RPMI8226 (cell line): ENCODE measurements around the gene PCDHGC3.

Source experiments
- DNase-seq: peaks from one replicate; pipeline ENCODE4 v3.0.0-alpha.2; 2015

Gene PCDHGC3

GRCh38 chr5:141508798-141509611, 33.2 kb downstream of the PCDHGC3 start:
- DNase-seq, result no peak

DNA sequence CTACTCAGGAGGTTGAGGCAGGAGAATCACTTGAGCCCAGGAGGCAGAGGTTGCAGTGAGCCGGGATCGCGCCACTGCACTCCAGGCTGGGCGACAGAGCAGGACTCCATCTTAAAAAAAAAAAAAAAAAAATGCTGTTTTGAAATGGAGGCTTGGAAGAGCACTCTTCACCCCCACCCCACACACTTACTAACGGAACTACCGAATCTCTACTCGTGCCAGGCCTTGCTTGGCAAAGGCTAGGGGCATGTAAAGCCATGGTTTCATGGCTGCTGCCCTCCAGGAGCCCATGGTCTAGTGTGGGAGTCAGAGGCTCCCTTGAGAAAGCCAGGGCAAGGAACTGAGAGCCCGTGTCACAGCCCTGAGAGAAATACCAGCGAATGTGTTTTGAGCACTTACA, 34.4 kb downstream of the PCDHGC3 start:
- no peak for DNase-seq

DNA sequence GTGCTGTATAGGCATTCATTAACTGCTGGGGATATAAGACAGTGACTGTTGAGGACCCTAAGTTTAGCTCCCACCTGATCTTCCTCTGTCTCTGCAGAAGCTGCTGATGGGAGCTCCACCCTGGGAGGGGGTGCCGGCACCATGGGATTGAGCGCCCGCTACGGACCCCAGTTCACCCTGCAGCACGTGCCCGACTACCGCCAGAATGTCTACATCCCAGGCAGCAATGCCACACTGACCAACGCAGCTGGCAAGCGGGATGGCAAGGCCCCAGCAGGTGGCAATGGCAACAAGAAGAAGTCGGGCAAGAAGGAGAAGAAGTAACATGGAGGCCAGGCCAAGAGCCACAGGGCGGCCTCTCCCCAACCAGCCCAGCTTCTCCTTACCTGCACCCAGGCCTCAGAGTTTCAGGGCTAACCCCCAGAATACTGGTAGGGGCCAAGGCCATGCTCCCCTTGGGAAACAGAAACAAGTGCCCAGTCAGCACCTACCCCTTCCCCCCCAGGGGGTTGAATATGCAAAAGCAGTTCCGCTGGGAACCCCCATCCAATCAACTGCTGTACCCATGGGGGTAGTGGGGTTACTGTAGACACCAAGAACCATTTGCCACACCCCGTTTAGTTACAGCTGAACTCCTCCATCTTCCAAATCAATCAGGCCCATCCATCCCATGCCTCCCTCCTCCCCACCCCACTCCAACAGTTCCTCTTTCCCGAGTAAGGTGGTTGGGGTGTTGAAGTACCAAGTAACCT, 35.3 kb downstream of the PCDHGC3 start:
- DNase-seq, result no peak

DNA sequence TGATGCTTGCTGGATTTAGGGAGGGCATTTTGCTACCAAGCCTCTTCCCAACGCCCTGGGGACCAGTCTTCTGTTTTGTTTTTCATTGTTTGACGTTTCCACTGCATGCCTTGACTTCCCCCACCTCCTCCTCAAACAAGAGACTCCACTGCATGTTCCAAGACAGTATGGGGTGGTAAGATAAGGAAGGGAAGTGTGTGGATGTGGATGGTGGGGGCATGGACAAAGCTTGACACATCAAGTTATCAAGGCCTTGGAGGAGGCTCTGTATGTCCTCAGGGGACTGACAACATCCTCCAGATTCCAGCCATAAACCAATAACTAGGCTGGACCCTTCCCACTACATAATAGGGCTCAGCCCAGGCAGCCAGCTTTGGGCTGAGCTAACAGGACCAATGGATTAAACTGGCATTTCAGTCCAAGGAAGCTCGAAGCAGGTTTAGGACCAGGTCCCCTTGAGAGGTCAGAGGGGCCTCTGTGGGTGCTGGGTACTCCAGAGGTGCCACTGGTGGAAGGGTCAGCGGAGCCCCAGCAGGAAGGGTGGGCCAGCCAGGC, 36.1 kb downstream of the PCDHGC3 start:
- no peak for DNase-seq

DNA sequence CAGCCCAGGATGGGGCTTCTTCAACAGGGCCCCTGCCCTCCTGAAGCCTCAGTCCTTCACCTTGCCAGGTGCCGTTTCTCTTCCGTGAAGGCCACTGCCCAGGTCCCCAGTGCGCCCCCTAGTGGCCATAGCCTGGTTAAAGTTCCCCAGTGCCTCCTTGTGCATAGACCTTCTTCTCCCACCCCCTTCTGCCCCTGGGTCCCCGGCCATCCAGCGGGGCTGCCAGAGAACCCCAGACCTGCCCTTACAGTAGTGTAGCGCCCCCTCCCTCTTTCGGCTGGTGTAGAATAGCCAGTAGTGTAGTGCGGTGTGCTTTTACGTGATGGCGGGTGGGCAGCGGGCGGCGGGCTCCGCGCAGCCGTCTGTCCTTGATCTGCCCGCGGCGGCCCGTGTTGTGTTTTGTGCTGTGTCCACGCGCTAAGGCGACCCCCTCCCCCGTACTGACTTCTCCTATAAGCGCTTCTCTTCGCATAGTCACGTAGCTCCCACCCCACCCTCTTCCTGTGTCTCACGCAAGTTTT, 36.7 kb downstream of the PCDHGC3 start:
- peak; percentile 84 for DNase-seq

GRCh38 chr5:141512911-141513626, 37.3 kb downstream of the PCDHGC3 start:
- no peak for DNase-seq

- no peak for DNase-seq
Observed at GRCh38 chr5:141513627-141514329, 38.0 kb downstream of the PCDHGC3 start.

- DNase-seq, result no peak
Observed at GRCh38 chr5:141514330-141515133, 38.8 kb downstream of the PCDHGC3 start.

DNA sequence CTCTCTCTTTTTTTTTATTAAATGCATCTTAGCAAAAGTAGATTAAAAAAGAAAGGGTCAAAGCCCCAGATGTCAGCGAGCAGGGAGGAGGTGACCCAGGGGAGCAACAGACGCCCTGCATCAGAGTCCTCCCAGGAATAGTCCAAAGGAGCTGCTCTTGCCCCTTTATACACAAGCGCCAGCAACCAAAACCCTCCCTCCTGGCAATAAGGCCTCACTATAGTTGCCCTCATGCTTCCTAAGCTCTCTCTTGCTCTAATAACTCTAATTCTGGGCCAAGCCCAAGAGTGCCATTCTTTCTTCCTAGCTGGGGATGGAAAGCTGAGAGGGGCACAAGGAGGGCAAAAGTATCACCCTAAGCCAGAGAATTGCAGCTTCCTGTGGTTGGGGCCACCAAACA, 39.4 kb downstream of the PCDHGC3 start:
- no peak for DNase-seq

DNA sequence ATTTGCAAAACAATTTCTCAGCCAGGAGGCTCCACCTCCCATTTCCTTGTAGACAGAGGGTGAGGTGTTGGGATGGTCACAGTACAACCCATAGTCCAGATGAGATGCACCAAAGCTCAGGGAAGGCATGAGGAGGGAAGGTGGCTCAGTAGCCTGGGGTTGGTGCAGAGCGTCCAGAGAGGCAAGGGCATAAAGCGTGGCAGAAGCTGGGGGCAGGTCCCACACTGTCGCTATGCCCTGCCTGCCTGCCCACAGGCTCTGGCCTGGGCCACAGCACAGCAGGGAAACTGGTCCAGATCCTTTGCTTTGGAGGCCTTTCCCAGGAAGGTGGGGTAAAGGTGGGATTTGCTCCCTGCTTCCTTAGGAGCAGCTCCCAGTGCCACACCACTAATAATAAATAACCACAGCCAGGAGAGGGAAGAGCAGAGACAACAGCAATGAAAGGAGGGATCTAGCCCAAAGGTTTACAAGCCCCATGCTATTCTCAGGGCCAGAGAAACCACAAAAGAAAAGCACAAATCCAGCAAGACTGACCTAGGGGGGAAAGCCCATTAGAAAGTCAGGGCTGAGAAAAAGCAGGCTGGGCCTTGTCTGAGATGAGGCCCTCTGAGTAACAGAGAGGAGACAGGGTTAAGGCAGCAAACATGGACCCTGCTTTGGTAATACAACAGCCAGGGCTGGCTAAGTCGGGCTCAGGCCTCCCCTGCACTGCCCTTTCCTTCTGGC, 40.3 kb downstream of the PCDHGC3 start:
- no peak for DNase-seq

DNA sequence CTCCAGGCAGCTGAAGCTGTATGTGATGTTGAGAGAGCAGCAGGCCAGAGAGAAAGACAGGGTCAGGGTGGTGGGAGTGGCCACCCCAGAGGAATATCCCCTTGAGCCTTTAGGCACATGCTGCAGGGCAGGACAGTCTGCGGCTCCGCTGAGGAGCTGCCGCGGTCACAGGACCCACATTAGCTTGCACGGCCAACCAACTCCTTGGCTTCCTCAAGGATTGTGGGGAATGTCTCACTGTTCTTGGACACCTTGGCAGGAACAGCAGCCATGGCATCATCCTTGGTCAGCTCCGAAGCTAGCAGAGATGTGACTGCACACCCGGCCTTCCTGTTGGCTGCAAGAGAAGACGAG, 40.9 kb downstream of the PCDHGC3 start:
- no peak for DNase-seq

- DNase-seq, result no peak
Observed at GRCh38 chr5:141517312-141517711, 41.5 kb downstream of the PCDHGC3 start.

DNA sequence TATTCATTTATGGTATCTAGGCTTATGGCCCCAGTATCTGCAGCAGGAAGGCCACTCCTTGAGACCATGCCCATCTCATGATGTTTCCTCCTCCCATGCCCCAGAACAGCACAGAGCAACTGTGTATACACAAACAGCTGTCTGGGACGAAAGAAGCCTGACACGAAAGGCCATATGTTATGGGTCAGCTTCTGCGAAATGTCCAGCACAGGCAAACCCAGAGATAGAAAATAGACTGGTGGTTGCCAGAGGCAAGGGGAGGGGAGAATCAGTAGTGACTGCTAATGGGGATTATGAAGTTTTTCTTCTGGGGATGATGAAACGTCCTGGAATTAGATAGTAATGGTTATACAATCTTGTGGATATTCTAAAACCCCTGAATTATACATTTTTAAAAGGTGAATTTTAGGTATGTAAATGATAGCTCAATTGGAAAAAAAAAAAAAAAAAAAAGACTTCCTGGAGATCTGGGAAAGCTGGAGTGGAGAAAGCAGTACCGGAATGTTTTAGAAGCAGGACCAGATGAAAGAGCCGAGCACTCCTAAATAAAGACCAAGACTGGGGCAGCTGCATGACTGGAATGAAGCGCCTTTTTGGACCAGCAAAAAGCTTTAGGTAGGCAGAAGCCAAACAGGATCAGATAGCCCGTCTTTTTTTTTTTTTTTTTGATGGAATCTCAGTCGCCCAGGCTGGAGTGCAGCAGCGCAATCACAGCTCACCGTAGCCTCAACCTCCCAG, 42.3 kb downstream of the PCDHGC3 start:
- no peak for DNase-seq

- DNase-seq, result no peak
Observed at GRCh38 chr5:141518618-141519015, 42.9 kb downstream of the PCDHGC3 start.

- DNase-seq, result no peak
Observed at GRCh38 chr5:141519605-141520565, 44.1 kb downstream of the PCDHGC3 start.

DNA sequence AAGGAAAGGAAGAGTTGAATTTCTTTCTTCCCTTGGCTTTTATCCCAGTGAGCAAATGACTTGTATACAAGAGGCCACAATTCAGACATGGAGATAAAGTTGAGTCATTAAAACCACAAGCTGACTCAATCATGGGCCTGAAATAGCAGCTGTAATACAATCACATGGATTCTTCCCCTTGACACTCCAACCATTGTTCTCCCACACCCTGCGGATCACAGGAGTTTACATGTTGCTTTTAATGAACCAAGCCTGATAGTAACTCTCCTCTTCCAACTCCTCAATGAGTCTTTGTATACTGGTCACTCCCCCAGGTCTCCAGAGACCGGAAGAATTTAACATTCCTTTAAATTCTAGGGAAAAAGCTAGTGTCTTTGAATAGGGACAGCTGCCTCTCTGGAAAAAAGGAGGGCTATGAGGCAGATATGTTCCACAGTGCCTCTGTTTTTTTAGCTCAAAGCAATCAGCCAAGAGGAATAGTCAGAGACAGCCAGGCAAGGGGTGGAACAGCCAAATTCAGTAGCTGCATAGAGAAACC, 45.5 kb downstream of the PCDHGC3 start:
- DNase-seq, result no peak

DNA sequence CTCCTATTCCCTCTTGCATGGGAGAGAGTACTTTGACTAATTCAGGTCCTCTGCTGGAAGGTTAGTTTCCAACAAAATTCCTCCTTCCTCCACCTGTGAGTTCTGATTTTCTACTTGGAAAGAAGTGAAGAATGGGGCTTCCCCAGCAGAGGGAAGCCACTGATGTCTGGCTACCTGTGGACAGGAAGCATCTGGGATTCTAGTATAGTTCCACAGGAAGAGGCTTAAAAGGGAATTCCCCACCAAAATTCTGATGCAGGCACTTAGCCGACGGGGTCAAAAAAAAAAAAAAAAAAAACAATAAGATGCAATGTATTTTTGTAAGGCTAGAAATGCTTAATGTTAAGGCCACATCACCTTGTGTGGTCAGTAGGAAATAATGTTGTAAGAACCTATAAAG, 46.5 kb downstream of the PCDHGC3 start:
- no peak for DNase-seq

DNA sequence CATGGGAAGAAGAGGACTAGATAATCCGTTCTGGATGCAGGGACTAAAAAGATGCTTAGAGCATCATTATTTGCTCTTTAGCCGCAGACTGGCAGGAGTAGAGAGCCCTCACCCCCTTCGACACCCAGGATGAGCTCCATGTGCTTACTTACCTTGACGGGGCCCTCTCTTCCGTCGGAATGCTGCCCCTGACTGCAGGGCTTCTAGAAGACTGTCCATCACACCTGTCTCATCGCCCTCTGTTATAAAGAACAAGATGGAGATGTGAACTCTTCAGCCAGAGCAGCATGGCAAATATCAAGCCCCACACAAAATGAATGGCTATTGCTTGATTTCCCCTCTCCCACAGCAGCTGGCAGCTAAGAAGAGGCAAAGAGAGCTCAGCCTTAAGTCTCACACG, 48.2 kb downstream of the PCDHGC3 start:
- no peak for DNase-seq
